Measurements from ENCODE around the gene JMJD6.

JMJD6 gene

GRCh38 chr17:76679239-76679638 lies 47.2 kb downstream of the JMJD6 start:
- TF ChIP-seq, protein P1, sequence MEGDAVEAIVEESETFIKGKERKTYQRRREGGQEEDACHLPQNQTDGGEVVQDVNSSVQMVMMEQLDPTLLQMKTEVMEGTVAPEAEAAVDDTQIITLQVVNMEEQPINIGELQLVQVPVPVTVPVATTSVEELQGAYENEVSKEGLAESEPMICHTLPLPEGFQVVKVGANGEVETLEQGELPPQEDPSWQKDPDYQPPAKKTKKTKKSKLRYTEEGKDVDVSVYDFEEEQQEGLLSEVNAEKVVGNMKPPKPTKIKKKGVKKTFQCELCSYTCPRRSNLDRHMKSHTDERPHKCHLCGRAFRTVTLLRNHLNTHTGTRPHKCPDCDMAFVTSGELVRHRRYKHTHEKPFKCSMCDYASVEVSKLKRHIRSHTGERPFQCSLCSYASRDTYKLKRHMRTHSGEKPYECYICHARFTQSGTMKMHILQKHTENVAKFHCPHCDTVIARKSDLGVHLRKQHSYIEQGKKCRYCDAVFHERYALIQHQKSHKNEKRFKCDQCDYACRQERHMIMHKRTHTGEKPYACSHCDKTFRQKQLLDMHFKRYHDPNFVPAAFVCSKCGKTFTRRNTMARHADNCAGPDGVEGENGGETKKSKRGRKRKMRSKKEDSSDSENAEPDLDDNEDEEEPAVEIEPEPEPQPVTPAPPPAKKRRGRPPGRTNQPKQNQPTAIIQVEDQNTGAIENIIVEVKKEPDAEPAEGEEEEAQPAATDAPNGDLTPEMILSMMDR (IDR thresholded peaks at IDR 0.05; ENCODE audit: low read length, missing control alignments) = no peak
- DNase-seq (ENCODE audit: low read depth) = no peak
- no peak overlapping the region for H3K4me3 ChIP-seq (replicated peaks; ENCODE audit: low read depth, low read length)

GRCh38 chr17:76678330-76678729 lies 48.1 kb downstream of the JMJD6 start:
- DNase-seq (ENCODE audit: low read depth) = no peak
- no peak overlapping the region for H3K4me3 ChIP-seq (replicated peaks; ENCODE audit: low read depth, low read length)

GRCh38 chr17:76677406-76677805 lies 49.0 kb downstream of the JMJD6 start:
- TF ChIP-seq, protein P1 (IDR thresholded peaks at IDR 0.05; ENCODE audit: low read length, missing control alignments) = no peak
- DNase-seq (ENCODE audit: low read depth) = no peak
- H3K4me3 ChIP-seq (replicated peaks; ENCODE audit: low read depth, low read length) = no peak overlapping the region

More at GRCh38 chr17:76678330-76678729, 48.1 kb downstream of the JMJD6 start:
- TF ChIP-seq, protein P1 (IDR thresholded peaks at IDR 0.05; ENCODE audit: low read length, missing control alignments) = no peak

GRCh38 chr17:76676629-76677028 lies 49.8 kb downstream of the JMJD6 start:
- no peak overlapping the region for H3K4me3 ChIP-seq (replicated peaks; ENCODE audit: low read depth, low read length)
- TF ChIP-seq, protein P1 (IDR thresholded peaks at IDR 0.05; ENCODE audit: low read length, missing control alignments) = no peak
- DNase-seq (ENCODE audit: low read depth) = no peak

- no peak overlapping the region for H3K4me3 ChIP-seq (replicated peaks; ENCODE audit: low read depth, low read length)
- TF ChIP-seq, protein P1 (IDR thresholded peaks at IDR 0.05; ENCODE audit: low read length, missing control alignments) = no peak
- DNase-seq (ENCODE audit: low read depth) = no peak
Measured at GRCh38 chr17:76675648-76676047, 50.8 kb downstream of the JMJD6 start.

DNA sequence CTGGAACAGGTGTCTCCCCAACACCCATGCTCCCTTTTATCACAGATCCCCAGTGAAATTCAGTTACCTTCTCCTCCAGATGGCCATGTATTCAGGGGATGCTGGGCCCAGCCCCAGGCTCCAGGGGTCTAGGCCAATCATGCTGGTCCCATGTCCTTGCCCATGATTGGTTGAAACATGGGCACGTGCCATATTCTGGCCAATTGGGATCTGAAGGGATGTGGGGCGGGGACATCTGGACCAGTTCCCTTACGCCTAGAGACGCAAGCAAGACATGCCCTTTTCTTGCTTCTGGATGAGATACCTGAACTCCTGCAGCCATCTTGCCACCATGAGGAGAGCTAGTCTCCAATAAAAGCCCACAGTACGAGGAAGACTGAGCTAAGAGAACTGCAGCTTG lies 51.8 kb downstream of the JMJD6 start:
- TF ChIP-seq, protein P1 (IDR thresholded peaks at IDR 0.05; ENCODE audit: low read length, missing control alignments) = no peak
- DNase-seq (ENCODE audit: low read depth) = no peak
- no peak overlapping the region for H3K4me3 ChIP-seq (replicated peaks; ENCODE audit: low read depth, low read length)

- no peak for DNase-seq (ENCODE audit: low read depth)
- TF ChIP-seq, protein P1 (IDR thresholded peaks at IDR 0.05; ENCODE audit: low read length, missing control alignments) = no peak
- no peak overlapping the region for H3K4me3 ChIP-seq (replicated peaks; ENCODE audit: low read depth, low read length)
Measured at GRCh38 chr17:76673729-76674128, 52.7 kb downstream of the JMJD6 start.

Measured in fibroblast of pulmonary artery (primary cell).